Stimulated activated CD4-positive, alpha-beta T cell treated with anti-CD3 and anti-CD28 coated beads, Interleukin-1b, Interleukin-23, amount 100 ng/mL, for 24 hours (primary cell): ENCODE data around the gene MGAT4C.
"Not testable (repeated sequence)": the region's sequence is repeated elsewhere in the genome, so short reads cannot be mapped to it uniquely, and the experiment has no call there.

Experiments
- DNase-seq, 4 experiments: peaks; one replicate each; pipeline ENCODE4 v3.0.0-alpha.2; 2020; ENCODE audit warnings: low read depth in 4 of 4, low spot score in 1 of 4

The MGAT4C gene

DNA sequence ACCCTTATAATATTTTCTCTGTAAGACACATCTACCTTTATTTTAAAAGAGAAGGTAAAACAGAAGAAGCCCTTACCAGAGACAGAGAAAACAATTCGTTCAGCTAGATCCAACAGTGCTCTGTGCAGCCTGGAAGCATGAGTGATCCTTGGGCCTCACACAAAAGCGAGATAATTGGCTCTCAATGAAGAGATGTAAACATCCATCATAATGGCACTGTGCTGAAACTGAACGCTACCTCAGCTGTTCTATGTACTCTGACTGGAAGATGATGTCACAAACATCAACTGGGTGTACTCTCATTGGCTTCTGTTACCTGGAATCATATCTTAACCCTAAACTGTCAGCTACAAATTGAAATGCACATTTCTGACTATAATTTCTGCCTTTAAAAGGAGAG is at the start of gene MGAT4C:
Gene MGAT4C, minus strand, starts transcription at position 229 of the 400 bp plus-strand sequence.
- DNase-seq, result no peak

DNA sequence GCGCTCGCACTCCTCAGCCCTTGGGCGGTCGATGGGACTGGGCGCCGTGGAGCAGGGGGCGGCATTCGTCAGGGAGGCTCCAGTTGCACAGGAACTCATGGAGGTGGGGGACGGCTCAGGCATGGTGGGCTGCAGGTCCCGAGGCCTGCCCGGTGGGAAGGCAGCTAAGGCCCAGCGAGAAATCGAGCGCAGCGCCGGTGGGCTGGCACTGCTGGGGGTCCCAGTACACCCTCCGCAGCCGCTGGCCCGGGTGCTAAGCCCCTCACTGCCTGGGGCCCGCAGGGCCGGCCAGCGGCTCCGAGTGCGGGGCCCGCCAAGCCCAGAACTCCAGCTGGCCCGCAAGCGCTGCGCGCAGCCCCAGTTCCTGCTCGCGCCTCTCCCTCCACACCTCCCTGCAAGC is 40.2 kb upstream of the MGAT4C start:
- DNase-seq, result not testable (repeated sequence)

DNA sequence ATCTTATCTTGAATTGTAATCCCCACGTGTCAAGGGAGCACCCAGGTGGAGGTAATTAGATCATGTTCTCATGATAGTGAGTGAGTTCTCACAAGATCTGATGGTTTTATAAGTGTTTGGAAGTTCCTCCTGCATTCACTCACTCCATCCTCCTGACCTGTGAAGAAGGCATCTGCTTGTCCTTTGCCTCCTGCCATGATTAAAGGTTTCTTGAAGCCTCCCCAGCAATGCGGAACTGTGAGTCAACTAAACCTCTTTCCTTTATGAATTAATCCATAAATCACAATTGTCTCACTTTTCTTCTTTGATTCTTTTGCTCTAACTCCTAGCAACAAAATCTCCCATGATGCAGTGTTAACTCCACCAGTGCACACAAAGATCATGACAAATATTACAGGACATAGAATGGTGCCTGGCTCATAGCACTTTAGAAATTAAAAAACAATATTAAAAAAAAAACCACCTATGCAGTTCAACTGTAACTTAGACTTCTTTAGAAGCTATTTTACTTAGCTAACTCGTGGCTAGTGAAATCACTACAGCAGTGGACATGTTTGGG is 37.6 kb upstream of the MGAT4C start:
- no peak for DNase-seq

DNA sequence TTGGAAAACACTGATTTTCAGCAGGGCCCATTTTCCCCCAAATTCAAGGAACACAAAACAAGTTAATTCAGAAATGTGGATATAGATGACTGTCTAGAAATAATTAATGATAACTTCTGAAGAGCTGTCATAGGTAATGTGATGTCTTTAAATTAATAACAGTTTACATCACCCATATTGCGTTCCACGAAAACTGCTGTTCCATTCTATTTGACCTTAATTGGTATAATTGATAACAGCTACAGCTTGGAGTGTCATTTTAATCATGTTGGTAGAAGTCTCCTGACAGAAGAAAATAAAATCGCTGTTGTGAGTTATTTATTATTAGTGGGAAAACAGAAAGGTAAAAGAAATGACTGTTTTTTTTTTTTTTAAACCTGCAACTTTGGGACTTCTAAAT is 36.3 kb upstream of the MGAT4C start:
- DNase-seq, result no peak

DNA sequence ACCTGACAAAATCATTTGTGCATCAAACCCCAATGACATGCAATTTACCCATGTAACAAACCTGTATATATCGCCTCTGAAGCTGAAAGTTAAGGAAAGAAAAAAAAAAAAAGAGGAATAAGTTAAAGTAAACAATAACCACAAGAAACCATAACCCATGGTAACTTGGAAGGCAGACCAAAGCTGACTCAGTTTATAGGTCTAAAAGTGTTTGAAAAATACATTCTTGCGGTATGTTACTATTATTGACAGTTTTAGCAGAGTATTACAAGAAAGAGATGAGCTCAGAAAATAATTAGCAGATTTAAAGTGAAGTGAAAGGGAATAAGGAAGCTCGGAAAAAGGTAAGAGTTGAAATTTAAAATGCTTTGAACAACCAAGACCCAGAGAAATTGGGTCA is 34.4 kb upstream of the MGAT4C start:
- DNase-seq, result no peak

DNA sequence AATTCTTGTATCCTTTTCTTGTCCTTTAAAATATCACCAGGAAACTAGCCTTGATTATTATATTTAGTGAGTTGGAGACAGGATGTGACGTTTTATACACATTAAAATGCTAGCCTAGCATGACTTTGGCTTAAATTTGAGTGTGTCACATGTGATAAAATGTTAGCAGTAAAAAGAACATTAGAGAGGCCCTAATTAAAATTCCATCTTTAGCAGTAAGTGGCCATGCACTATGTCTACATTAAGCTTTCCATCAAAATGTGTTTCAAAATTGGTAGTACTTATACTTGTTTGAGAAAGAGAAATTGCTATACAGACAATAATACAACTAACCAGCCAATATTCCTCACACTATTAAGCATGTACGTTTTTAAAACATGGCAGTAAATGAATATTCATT is 29.9 kb upstream of the MGAT4C start:
- no peak for DNase-seq

DNA sequence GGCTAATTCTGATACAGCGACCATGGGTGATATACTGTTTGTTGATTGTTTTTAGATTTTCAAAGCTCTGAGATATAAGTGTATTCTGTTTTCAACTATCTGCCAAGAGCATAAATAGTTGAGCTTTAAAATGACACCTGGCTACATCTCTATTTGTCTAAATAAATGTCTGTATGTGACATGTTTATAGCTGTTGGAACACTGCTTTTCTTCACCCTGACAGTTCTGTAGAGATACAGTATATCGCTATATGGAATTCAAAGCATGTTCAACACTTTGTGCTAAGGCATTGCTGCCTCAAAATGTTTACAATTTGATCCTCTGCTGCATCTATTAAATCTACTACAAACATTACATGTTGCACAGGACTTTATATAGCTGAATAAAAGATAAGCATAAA is 27.4 kb upstream of the MGAT4C start:
- DNase-seq, result no peak

DNA sequence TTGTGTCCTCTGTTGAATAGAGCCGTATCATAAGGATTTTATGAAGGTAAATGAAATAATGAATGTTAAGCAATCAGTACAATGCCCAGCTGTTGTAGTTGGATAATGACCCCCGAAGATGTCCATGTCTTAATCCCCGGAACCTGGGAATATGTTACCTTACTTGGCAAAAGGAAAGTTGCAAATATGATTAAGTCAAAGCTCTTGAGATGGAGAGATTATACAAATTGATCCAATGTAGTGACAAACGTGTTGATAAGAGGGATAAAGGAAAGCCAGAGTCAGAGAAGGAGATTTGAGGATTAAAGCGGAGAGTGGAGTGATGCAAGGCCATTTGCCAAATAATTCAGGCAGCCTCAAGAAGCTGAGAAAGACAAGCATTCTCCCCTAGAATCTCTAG is 19.2 kb upstream of the MGAT4C start:
- DNase-seq, result no peak

DNA sequence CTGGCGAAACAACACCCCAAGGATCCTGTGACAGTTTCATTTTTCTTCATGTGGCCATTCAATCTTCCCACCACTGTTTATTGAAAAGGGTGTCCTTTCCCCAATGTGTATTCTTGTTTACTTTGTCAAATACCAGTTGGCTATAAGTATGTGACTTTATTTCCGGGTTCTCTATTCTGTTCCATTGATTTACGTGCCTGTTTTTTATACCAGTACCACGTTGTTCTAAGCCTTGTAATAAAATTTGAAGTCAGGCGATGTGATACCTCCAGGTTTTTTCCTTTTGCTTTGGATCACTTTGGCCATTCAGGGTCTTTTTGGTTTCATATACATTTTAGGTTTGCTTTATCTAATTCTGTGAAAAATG is 9.1 kb upstream of the MGAT4C start:
- no peak for DNase-seq

DNA sequence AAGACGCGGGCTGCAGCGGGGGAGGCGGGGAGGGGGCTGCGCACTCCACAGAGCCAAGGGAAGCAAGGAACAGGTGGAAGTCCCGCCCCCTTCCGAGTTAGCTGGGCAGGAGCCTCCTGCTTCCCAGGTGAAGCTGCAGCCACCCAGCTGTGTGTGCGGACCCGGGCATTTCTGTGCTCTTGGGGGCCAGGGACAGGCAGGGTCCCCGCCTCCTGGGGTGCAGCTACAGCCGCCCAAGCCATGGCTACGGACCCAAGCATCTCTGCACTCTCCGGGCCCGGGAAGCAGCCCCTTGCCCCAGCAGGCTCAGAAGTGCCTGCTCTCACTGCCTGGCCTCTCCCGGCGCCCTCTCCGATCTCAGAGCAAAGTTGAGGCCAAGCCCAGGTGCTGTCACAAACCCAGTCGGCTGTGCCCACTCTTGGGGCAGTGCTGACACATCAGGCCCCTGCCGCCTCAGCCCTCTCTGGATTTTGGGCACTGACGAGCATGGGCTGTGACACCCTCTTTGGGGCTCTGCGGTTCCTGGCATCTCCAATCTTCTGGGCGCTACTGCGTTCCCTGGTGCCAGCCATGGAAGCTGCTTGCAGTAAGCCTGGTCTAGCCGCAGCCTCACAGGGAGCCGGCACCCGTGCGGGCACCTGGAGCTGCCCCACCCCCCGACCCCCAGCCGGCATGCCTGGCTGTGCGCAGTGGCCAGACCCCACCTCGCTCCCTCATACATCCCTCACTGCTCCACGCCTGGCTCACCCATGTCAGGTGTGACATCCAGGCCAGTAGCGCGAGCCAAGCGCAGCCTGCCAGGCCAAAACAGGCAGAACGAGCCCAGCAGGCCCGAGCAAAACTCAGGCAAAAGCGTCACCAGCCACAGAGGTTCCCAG is 8.5 kb upstream of the MGAT4C start:
- no peak for DNase-seq

DNA sequence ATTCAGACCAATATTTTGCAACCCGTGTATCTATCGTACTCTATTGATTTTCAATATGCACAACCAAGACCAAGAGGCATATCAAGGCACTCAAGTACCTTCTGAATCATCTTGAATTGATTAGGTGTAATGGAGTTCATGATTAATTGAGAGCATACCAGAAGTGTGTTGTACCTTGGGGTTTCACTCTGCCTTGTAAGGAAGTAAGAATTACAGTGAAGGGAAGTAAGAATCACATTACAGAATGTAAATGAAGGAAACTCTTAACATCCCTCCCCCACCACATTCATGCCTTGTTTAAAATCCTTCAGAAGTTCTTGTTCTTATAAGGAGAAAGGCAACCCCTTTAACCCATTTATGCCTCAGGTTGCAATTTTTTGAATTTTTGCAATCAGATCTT is 5.4 kb upstream of the MGAT4C start:
- no peak for DNase-seq

DNA sequence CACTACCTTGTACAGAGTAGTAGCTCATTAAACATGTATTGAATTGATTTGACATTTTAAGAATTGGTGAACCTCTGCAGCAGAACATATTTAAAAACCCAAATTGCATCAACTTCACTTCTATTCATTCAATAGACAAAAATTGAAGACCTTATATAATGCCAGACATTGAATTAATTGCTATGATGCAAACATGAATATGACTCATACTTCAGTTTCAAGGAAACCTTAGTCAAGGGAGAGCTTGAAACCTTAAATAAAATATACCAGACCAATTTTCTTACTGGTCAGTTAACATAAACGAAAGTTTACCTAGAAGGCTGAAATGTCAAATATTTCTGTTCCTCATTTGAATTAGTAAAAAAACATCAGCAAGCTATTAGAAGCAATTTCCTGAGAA is 5.0 kb upstream of the MGAT4C start:
- no peak for DNase-seq

DNA sequence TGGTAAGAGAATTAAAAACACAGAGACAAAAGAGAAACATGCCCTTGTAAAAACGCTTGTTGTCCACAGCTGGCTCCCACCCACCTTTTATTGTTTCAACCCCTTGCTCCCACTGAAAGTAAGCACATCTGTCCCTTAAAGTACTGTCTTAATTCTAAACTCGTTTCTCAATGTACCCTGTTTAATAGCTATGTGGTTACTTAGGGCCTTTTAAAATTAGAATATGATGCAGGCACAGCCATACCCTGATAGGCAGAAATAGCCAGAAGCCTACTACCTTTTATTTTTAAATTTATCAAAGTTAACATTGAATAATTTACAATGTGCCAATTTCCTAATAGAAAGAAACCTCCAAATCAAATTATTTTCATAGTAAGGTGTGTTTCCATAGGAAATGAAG is 4.0 kb upstream of the MGAT4C start:
- no peak for DNase-seq

DNA sequence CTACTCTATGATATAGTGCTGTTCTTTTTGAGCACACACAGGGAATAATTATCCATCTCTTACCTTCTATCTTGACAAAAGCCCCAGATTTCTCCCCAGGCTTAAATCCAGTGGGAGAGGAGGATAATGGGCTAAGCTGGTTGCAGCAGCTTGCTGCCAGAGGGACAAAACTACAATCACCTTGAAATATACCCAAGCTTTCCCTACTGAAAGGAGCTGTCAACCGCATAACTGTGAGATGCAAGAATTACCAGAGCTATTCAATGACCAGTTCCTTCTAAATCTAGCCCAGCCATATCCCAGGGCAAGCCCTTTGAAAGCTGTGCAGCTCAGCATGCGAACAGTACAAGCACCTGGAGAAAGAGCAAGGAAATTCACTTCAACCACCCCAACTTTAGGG is 943 bp upstream of the MGAT4C start:
- no peak for DNase-seq

DNA sequence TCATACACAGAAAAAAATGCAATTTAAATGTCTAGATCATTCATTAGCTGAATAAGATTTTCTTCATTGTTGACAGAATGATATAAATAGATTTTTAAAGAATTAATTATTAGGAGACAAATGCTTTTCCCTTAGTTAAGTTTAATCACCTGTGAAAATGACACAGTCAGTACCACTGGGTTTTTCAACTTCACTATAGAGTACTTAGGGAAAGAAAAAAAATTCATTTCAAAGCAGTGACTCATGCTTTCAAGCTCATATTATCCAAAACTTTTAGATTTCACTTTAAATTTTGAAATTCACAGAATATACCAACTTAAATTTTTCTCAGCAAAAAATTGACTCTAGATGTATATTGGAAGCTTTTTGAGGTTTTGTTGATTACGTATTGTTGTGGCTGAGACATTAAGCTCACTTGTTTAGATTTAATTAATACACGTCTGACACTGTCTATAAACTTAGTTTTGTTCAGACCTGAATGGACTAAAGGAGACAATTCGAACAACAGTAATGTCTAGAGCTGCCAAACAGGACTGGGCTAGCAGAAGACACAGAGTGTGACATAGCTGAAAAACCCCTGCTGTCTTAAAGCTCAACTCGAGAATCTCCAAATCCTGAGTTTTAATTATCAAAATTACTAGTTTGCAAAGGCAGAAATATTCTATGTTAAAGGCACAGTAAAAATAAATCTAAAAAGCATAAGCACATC is 1.6 kb downstream of the MGAT4C start:
- DNase-seq, result no peak

DNA sequence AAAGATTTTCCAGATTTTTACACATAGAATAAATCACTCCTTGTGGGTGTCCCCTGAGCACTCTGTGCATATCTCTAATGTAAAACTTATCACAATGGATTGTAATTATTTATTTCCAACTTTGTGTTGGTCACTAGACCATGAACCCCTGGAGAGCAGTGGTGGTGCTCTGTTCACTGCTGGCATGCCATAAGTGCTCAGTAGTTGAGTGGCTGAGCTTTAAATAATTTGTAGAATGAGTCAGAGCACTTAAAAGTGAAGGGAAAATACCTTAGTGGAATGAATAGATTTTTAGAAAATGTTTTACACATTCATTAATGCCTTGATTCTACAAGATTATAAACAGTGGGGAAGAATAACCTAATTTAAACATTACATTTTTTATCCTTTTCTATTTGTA is 6.3 kb downstream of the MGAT4C start:
- DNase-seq, result no peak

DNA sequence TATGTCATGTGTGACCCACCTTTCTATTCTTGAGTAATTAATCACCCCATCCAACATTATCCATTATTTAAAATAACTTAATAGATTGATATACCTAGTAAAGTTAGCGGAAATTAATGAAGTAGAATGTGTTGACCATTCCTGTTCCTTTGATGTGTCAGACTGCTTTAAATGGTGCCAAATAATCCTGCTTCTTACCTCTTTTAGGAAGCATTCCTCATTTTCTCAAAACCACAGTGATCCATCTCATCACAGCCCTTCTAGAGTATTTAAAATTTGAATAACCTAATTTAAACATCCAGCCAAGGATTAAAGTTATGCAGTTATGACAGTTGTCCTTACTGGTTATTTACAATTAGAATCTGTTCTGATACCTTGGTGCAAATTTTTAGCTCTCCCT is 6.9 kb downstream of the MGAT4C start:
- no peak for DNase-seq

DNA sequence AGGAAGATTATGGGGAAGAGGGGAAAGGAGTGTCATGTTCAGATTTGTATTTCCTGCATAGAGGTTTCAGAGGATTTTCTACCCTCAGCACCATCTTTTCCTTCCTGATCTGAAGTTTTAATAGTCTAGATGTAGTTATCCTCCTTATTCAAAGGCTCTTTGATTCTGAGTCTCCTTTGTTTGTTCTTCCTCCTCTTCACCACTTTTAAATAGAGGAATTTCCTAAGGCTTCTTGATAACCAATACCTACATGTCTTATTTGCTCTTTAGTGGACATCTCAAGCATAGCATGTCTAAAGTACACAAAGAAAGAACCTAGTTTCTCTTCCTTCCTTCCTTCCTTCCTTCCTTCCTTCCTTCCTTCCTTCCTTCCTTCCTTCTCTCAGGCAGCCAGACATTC is 8.3 kb downstream of the MGAT4C start:
- DNase-seq, result no peak

DNA sequence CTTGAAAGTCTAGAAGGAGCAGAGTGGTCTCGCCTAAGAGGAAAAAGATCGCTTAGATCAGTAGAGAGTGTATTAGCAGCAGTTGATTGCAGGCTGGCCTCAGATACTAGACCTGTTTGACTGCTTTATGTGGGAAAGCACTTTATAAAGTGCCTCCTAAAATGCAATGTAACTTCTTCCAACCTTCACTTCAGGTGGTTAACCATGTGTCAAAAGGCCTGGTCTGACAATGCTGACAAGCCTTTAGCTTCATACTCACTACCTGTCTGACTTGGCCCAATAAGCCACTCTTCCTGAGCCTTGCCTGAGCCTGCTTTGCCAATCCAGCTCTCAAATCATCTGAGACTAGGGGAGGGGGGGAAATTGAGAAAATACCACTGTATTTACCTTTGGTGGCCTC is 14.6 kb downstream of the MGAT4C start:
- DNase-seq, result no peak

DNA sequence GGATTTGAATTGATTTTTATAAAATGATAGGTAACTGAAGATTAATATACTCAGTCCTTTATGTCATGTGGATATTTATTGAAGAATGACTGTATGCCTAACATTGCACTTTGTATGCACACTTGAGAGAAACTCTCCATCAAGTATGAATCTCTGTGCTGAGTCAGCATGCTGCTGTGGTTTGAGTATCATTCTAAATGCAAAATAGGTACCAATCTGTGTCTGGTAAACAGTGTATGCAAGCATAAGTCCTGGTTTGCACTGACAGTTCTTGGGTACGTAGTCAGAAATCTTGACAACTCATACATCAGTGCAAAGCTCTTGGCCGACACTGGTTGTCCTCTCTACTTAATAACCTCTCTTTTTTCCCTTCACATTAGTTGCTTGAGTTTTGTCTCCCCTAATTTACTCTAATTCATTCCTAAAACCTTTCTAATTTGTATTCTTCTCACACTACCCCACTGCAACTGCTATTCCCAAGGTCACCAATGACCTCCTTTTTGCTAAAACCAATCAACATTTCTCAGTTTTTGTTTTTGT is 21.8 kb downstream of the MGAT4C start:
- DNase-seq, result no peak

DNA sequence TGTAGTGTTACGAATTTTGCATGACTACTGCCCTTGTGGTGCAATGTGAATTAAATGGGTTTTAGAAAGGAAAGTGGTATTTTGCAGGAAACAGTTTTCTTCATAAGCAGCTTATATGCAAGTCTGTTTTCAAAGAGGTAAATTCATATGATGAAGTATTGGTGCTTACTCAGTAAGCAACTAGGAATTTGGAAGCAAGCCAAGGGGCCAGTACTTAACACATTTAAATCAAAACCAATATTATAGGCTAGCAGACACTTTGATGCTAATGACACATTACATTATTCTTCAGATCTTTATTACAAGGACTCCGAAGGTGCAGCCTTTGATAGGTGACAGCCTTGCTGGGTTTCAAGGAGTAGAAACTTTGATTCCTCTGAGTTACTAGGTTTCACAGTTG is 23.1 kb downstream of the MGAT4C start:
- DNase-seq, result no peak

DNA sequence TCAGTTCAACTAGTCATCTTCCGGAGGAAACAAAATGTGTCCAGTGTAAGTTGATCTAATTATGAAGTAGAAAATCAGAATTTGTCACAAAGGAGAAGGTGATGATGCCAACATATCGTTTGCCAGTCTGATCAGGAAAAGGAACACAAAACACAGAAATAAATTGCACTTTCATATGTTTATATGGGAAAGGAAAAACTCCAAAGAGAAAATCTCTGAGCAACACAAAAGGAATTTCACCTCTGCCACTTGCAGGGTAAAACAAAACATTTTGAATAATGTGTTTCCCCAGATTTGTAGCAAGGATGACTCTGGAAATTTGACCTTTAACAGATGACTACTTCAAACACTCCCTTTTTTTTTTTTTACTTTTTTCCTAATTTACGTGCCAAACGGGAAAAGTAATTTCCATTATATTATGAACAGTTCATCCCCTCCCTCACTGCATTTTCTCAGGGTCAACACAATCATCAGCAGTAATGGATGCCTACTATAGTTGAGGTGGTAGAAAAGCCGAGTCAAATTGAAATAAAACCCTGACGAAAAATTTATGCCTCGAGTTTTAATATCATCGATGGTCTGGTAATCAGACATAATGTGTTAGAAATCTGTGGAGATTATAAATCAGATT is 25.6 kb downstream of the MGAT4C start:
- no peak for DNase-seq
